H1 (cell line): Measurements from ENCODE around the gene SRSF3. TPM values are rescaled to one million over a fixed set of nuclear protein-coding genes. Genes with fewer than 3 reads are reported as not detected.

Experiments used
- CTCF ChIA-PET: fragments of 300-600 bp; sonication (Branson Sonifier 250); formaldehyde crosslinking; loops from one replicate; lab custom pipeline; 2021; ENCODE audit not compliant: partially characterized antibody; lab: Charles Lee
- POLR2A ChIA-PET: fragments of 300-600 bp; sonication (Branson Sonifier 250); formaldehyde crosslinking; loops from one replicate; lab custom pipeline; 2021; ENCODE audit warnings: inconsistent platforms; ENCODE audit not compliant: partially characterized antibody; lab: Charles Lee
- DNase-seq, 2 experiments: peaks; one replicate each; pipeline versions ENCODE4 v3.0.0 to v3.0.0-alpha.2; 2010 to 2022; ENCODE audit warnings: low spot score in 2 of 2, low read depth in 1 of 2, mixed read lengths in 1 of 2
- FAIRE-seq: peaks from 2 replicates; lab custom pipeline; 2011; peaks lifted over from hg19 to GRCh38; lab: Jason Lieb, UNC
- H2AFZ ChIP-seq: 2 replicates; pipeline ENCODE4 v1.8.1; 2012; ENCODE audit warnings: low read length, inconsistent platforms
- H2AK5ac ChIP-seq: 2 replicates; pipeline ENCODE4 v1.6.1; 2013; ENCODE audit warnings: low read depth, low read length
- H2BK120ac ChIP-seq: replicated peaks from 2 replicates; pipeline ENCODE3; 2013; ENCODE audit warnings: low read depth, low read length, inconsistent platforms
- H2BK12ac ChIP-seq: 2 replicates; pipeline ENCODE4 v1.6.1; 2013; ENCODE audit warnings: low read depth, low read length
- H2BK15ac ChIP-seq: 2 replicates; pipeline ENCODE4 v1.6.1; 2013; ENCODE audit warnings: low read length
- H2BK20ac ChIP-seq: 2 replicates; pipeline ENCODE4 v1.6.1; 2013; ENCODE audit warnings: low read length
- H2BK5ac ChIP-seq: 2 replicates; pipeline ENCODE4 v1.6.1; 2013; ENCODE audit warnings: low read depth, low read length
- H3K14ac ChIP-seq: 2 replicates; pipeline ENCODE4 v1.6.1; 2013; ENCODE audit warnings: inconsistent platforms; ENCODE audit not compliant: insufficient read length
- H3K18ac ChIP-seq: 2 replicates; pipeline ENCODE4 v1.6.1; 2013; ENCODE audit warnings: low read length; ENCODE audit errors: extremely low read depth
- H3K23ac ChIP-seq: 2 replicates; pipeline ENCODE4 v1.6.1; 2013; ENCODE audit warnings: inconsistent platforms; ENCODE audit not compliant: insufficient read length
- H3K23me2 ChIP-seq: 2 replicates; pipeline ENCODE4 v1.6.1; 2013; ENCODE audit warnings: low read depth, low read length
- H3K27ac ChIP-seq: 2 replicates; pipeline ENCODE4 v1.6.1; 2011; ENCODE audit warnings: low read depth, low read length, inconsistent platforms
- H3K27me3 ChIP-seq, 4 experiments: replicated peaks in 1 of 4; 1 replicate in 1 of 4; 2 replicates in 3 of 4; pipeline versions ENCODE4 v1.6.1 to v1.8.1; 2011 to 2013; ENCODE audit warnings: low read length in 3 of 4, mild to moderate bottlenecking in 3 of 4, inconsistent platforms in 2 of 4, mixed read lengths in 2 of 4, moderate library complexity in 1 of 4; ENCODE audit not compliant: control insufficient read depth in 3 of 4, insufficient read depth in 3 of 4; ENCODE audit errors: extremely low read depth in 1 of 4
- H3K36me3 ChIP-seq, 4 experiments: 2 replicates each; pipeline versions ENCODE4 v1.6.1 to v1.8.1; 2011 to 2013; ENCODE audit warnings: mild to moderate bottlenecking in 4 of 4, low read length in 3 of 4, moderate library complexity in 2 of 4, control low read depth in 1 of 4, inconsistent platforms in 1 of 4; ENCODE audit not compliant: insufficient read depth in 4 of 4, control insufficient read depth in 2 of 4
- H3K4ac ChIP-seq: replicated peaks from 2 replicates; pipeline ENCODE3; 2013; ENCODE audit warnings: low read length, low read depth, mixed read lengths, inconsistent platforms; ENCODE audit not compliant: insufficient read length
- H3K4me1 ChIP-seq, 4 experiments: replicated peaks in 1 of 4; 1 replicate in 1 of 4; 2 replicates in 3 of 4; pipeline versions ENCODE4 v1.6.1 to v1.8.1; 2011 to 2013; ENCODE audit warnings: low read length in 3 of 4, inconsistent platforms in 2 of 4, mixed read lengths in 1 of 4; ENCODE audit not compliant: insufficient read depth in 4 of 4, control insufficient read depth in 3 of 4
- H3K4me2 ChIP-seq, 2 experiments: 2 replicates each; pipeline versions ENCODE4 v1.6.1 to v1.8.1; 2011 to 2013; ENCODE audit warnings: low read depth in 2 of 2, low read length in 2 of 2, control low read depth in 1 of 2, inconsistent platforms in 1 of 2, mild to moderate bottlenecking in 1 of 2; ENCODE audit not compliant: insufficient read depth in 1 of 2
- H3K4me3 ChIP-seq, 4 experiments: fragments of 200-600, 300-600 bp in 1 of 4; sonication (generic), shearing (Covaris generic), sonication (Bioruptor Twin) in 1 of 4; 2 replicates each; pipeline versions ENCODE4 v1.5.1 to v1.8.1; 2011 to 2016; ENCODE audit warnings: low read length in 4 of 4, low read depth in 3 of 4, control low read depth in 2 of 4, inconsistent platforms in 2 of 4, mild to moderate bottlenecking in 2 of 4, mixed read lengths in 1 of 4, moderate library complexity in 1 of 4; ENCODE audit not compliant: insufficient read depth in 2 of 4; ENCODE audit errors: extremely low read depth in 1 of 4
- H3K56ac ChIP-seq: replicated peaks from 2 replicates; pipeline ENCODE3; 2013; ENCODE audit warnings: low read depth, mild to moderate bottlenecking, mixed read lengths, low read length, inconsistent platforms; ENCODE audit not compliant: insufficient read length
- H3K79me1 ChIP-seq: 2 replicates; pipeline ENCODE4 v1.6.1; 2013; ENCODE audit warnings: low read depth, low read length, control low read depth
- H3K79me2 ChIP-seq, 2 experiments: 2 replicates each; pipeline versions ENCODE4 v1.6.1 to v1.8.1; 2012 to 2013; ENCODE audit warnings: low read length in 2 of 2, mild to moderate bottlenecking in 2 of 2, inconsistent platforms in 1 of 2; ENCODE audit not compliant: insufficient read depth in 2 of 2, control insufficient read depth in 1 of 2
- H3K9ac ChIP-seq, 4 experiments: replicated peaks in 1 of 4; 1 replicate in 1 of 4; 2 replicates in 3 of 4; pipeline versions ENCODE4 v1.6.1 to v1.8.1; 2011 to 2013; ENCODE audit warnings: low read depth in 3 of 4, low read length in 3 of 4, control low read depth in 2 of 4, mild to moderate bottlenecking in 2 of 4, moderate library complexity in 2 of 4, inconsistent platforms in 1 of 4; ENCODE audit errors: extremely low read depth in 1 of 4
- H3K9me3 ChIP-seq, 2 experiments: 2 replicates each; pipeline versions ENCODE4 v1.6.1 to v1.8.1; 2012 to 2013; ENCODE audit warnings: mild to moderate bottlenecking in 2 of 2, moderate library complexity in 2 of 2, control low read depth in 1 of 2, inconsistent platforms in 1 of 2, low read depth in 1 of 2, low read length in 1 of 2, mixed read lengths in 1 of 2; ENCODE audit not compliant: insufficient read depth in 2 of 2
- H4K20me1 ChIP-seq, 2 experiments: replicated peaks in 1 of 2; 2 replicates each; pipeline versions ENCODE3 to v1.8.1; 2011 to 2013; ENCODE audit warnings: inconsistent platforms in 2 of 2, low read length in 2 of 2, mild to moderate bottlenecking in 1 of 2; ENCODE audit not compliant: insufficient read depth in 2 of 2, control insufficient read depth in 1 of 2
- H4K5ac ChIP-seq: 2 replicates; pipeline ENCODE4 v1.6.1; 2013; ENCODE audit warnings: low read length, low read depth, mixed read lengths, inconsistent platforms; ENCODE audit not compliant: insufficient read length
- H4K8ac ChIP-seq: 2 replicates; pipeline ENCODE4 v1.8.0; 2013; ENCODE audit warnings: mild to moderate bottlenecking, moderate library complexity, low read length, inconsistent platforms; ENCODE audit not compliant: insufficient read depth; ENCODE audit errors: extremely low read depth
- H4K91ac ChIP-seq: replicated peaks from 2 replicates; pipeline ENCODE3; 2013; ENCODE audit warnings: low read length, mixed read lengths, inconsistent platforms; ENCODE audit not compliant: insufficient read length
- ASH2L ChIP-seq: fragments of 200-600, 300-600 bp; sonication (generic); IDR thresholded peaks from one replicate; pipeline ENCODE4 v1.7.1; 2017; ENCODE audit warnings: low read length
- HDAC2 ChIP-seq, 2 experiments: fragments of 300-600 bp in 1 of 2; sonication (generic) in 1 of 2; IDR thresholded peaks; 2 replicates each; pipeline ENCODE4 v1.6.1; 2011 to 2012; ENCODE audit warnings: low read depth in 2 of 2, low read length in 2 of 2, mild to moderate bottlenecking in 2 of 2, moderate library complexity in 2 of 2, borderline replicate concordance in 1 of 2, inconsistent platforms in 1 of 2
- JUN ChIP-seq: IDR thresholded peaks from 2 replicates; pipeline ENCODE4 v1.6.1; 2011; ENCODE audit warnings: low read depth, mild to moderate bottlenecking, improper control_type of control experiment, low read length
- POLR2A ChIP-seq, 2 experiments: IDR thresholded peaks; 1 replicate in 1 of 2; 2 replicates in 1 of 2; pipeline ENCODE4 v1.6.1; 2011; ENCODE audit warnings: low read depth in 2 of 2, low read length in 2 of 2, mild to moderate bottlenecking in 2 of 2; ENCODE audit errors: control extremely low read depth in 1 of 2
- TAF1 ChIP-seq: IDR thresholded peaks from 2 replicates; pipeline ENCODE4 v1.6.1; 2011; ENCODE audit warnings: mild to moderate bottlenecking, low read depth, low read length
- WGBS, 2 experiments: shearing (Covaris generic) in 1 of 2; methylation state at CpG; one replicate each; pipeline versions ENCODE4 v1.1.6 to v1.1.7; 2013 to 2015; ENCODE audit warnings: low lambda C conversion rate in 2 of 2, mixed read lengths in 2 of 2, inconsistent platforms in 1 of 2, low coverage in 1 of 2, missing lambda C conversion rate in 1 of 2; ENCODE audit not compliant: insufficient replicate concordance in 2 of 2, insufficient coverage in 1 of 2, insufficient read length in 1 of 2; ENCODE audit errors: extremely low coverage in 1 of 2, missing lambda C conversion rate in 1 of 2; 5-methylcytosine and 5-hydroxymethylcytosine counted together
- polyA plus RNA-seq, 7 experiments: library from polyadenylated mRNA; depleted of rRNA in 3 of 7; stranded (reverse) in 5 of 7; unstranded in 2 of 7; fragments of >200 nt in 5 of 7; fragments of 200-250 nt in 2 of 7; gene quantifications; 1 replicate in 5 of 7; 2 replicates in 1 of 7; 4 replicates in 1 of 7; pipeline versions ENCODE4 v1.2.1 to v1.2.3, GENCODE V29; 2011 to 2013; ENCODE audit warnings: missing spikeins in 2 of 7, mixed read lengths in 2 of 7
- total RNA-seq: library from RNA; stranded (reverse); fragmentation: NEBNext Ultra II Directional; extraction: Animal tissue kit (Norgen Biotek cat#: 25700); gene quantifications from 2 replicates; pipeline ENCODE4 v1.2.1, GENCODE V29; 2021

Gene SRSF3
- total and polyA plus RNA-seq, 2 of the 8 experiments (the other 6 are each of a cell fraction or from before 2014, with no cell fraction given), result 471 to 689 TPM

- H4K91ac ChIP-seq, result no peak overlapping the region
- no peak overlapping the region for H3K14ac ChIP-seq
- peaks cover 1 to 7% of the 10 kb centered on the region in 2 experiments for H4K20me1 ChIP-seq
- H3K36me3 ChIP-seq, result peaks cover 0 to 40% (median 9%) of the 10 kb centered on the region in 4 experiments; a peak in 5 of 8 replicates
- WGBS, 2 experiments, result 89% methylated on average over 8 of the region's 9 CpGs; no CpG with 5 or more reads in 1 of the 2 experiments
- H3K27me3 ChIP-seq, result no peaks in the 10 kb centered on the region
- DNase-seq, result no peak
- no peak for TF ChIP-seq JUN
- TF ChIP-seq POLR2A (IDR thresholded peaks at IDR 0.05; ENCODE audit: control extremely low read depth in 1 of 2, low read depth in 2 of 2, low read length in 2 of 2), result no peak
- TF ChIP-seq TAF1, result no peak
- no peak for TF ChIP-seq ASH2L
- no peak for TF ChIP-seq HDAC2 (IDR thresholded peaks at IDR 0.05; ENCODE audit: borderline replicate concordance in 1 of 2, low read depth in 2 of 2, low read length in 2 of 2)
- TF ChIP-seq, all 59 proteins: peak for 0
- Histone ChIP-seq H2BK120ac (no peak overlapping the region), H3K9me3 (no peaks in the 10 kb centered on the region), H3K18ac (no peak overlapping the region), H3K4me2 (no peak overlapping the region), H3K56ac (no peak overlapping the region), H3K27ac (no peak overlapping the region), H2AFZ (no peak overlapping the region), H4K8ac (no peak overlapping the region), H2BK15ac (no peak overlapping the region), H3K23me2 (no peaks in the 10 kb centered on the region), H3K4me3 (no peak overlapping the region), H3K79me1 (0 out of 2 replicates have a peak, but pooled peaks cover 3% of the 10 kb centered on the region), H4K5ac (no peak overlapping the region), H3K23ac (no peak overlapping the region), H2BK5ac (no peak overlapping the region), H3K9ac (no peak overlapping the region), H2BK12ac (no peak overlapping the region), H2BK20ac (no peak overlapping the region), H3K79me2 (no peaks in the 10 kb centered on the region), H3K4me1 (no peaks in the 10 kb centered on the region), H2AK5ac (no peak overlapping the region), H3K4ac (no peak overlapping the region)
- no peak for FAIRE-seq
- POLR2A ChIA-PET, result interaction anchor here (1.3 to 14.6 kb wide), 4 partner anchors 15 to 111 kb away, joined by 4 to 386 read pairs (median 6); partner anchors contain the start of gene SRSF3
- CTCF ChIA-PET, result interaction anchor here (2.0 to 3.4 kb wide), 2 partner anchors 147 to 154 kb away, joined by 4 to 48 read pairs; no protein-coding TSS in a partner anchor
Observed at GRCh38 chr6:36613200-36613995, 19.2 kb downstream of the SRSF3 start.
